ENCODE data around the gene SWSAP1. TPM values are rescaled to one million over a fixed set of nuclear protein-coding genes. Genes with fewer than 3 reads are reported as not detected.

The SWSAP1 gene
- total and polyA plus RNA-seq, 2 of the 4 experiments (the other 2 are of a cell fraction), result 0.36 to 1.6 TPM

DNA sequence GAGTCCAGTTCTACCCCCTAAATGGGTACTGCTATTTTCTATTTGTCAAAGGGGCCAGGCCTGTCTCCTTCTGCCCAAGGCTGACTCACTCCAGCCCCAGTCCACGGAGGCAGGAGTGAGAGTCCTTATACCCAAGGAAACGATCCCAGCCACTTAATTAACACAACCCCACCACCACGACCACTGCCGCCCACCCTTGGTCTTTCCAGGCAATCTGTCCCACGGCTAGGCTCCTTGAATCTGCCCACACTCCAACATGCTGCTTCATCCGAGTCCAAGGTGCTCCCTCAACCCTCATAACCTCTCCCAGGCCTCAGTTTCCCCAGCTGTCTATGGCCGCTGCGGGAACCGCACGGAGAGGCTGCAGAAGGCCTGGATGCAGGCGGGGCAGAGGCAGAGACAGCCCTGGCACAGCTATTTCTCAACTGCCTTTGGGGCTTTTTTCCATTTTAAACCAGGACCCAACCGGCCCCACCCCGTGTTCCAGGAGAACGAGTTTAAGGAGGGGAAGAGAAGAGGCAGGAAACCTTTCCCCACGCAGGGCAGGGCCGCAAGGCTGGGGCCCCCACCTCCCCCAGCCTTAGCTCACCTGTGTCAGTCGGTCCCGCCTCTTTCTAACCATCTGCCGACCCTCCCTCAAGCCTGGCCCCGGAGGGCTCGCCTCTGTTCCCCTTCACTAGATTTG is 35.8 kb upstream of the SWSAP1 start (continued):
- TF ChIP-seq, protein P1, sequence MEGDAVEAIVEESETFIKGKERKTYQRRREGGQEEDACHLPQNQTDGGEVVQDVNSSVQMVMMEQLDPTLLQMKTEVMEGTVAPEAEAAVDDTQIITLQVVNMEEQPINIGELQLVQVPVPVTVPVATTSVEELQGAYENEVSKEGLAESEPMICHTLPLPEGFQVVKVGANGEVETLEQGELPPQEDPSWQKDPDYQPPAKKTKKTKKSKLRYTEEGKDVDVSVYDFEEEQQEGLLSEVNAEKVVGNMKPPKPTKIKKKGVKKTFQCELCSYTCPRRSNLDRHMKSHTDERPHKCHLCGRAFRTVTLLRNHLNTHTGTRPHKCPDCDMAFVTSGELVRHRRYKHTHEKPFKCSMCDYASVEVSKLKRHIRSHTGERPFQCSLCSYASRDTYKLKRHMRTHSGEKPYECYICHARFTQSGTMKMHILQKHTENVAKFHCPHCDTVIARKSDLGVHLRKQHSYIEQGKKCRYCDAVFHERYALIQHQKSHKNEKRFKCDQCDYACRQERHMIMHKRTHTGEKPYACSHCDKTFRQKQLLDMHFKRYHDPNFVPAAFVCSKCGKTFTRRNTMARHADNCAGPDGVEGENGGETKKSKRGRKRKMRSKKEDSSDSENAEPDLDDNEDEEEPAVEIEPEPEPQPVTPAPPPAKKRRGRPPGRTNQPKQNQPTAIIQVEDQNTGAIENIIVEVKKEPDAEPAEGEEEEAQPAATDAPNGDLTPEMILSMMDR (conservative IDR thresholded peaks at IDR 0.05; ENCODE audit: low read depth, low read length), result no peak

All from IMR-90 (cell line).